K562 (cell line): ENCODE data around the gene RIIAD1. TPM values are rescaled to one million over a fixed set of nuclear protein-coding genes. Genes with fewer than 3 reads are reported as not detected.

Source experiments
- ATAC-seq: fragments of 200-7000 bp; cut with Tn5 transposase; 3 replicates; pipeline ENCODE4 v1.9.1; 2020; ENCODE audit warnings: moderate library complexity
- BruUV-seq: library from RNA; stranded (reverse); fragments of 400-500 nt; replicated peaks from 2 replicates; lab custom pipeline; 2021; lab: Mats Ljungman, UMichigan
- CTCF ChIA-PET: fragments of 300-600 bp; formaldehyde crosslinking; extraction: SDS; loops from one replicate; lab custom pipeline; 2021; ENCODE audit warnings: low intra/inter-chr PET ratio; lab: Yijun Ruan, JAX
- POLR2A ChIA-PET: fragments of 300-600, 350-650 bp; sonication (Branson Sonifier 250); formaldehyde crosslinking; extraction: SDS; loops from one replicate; lab custom pipeline; 2021; ENCODE audit warnings: antibody characterized with exemption, inconsistent platforms; lab: Yijun Ruan, JAX
- DNase-seq, 4 experiments: peaks; one replicate each; pipeline versions ENCODE4 v3.0.0 to v3.0.0-alpha.2; 2011 to 2018; ENCODE audit warnings: low spot score in 3 of 4, mixed read lengths in 3 of 4; ENCODE audit errors: extremely low read depth in 1 of 4
- FAIRE-seq: peaks from 2 replicates; lab custom pipeline; 2011; peaks lifted over from hg19 to GRCh38; lab: Jason Lieb, UNC
- H2AFZ ChIP-seq: 2 replicates; pipeline ENCODE4 v1.6.0; 2011; ENCODE audit warnings: low read depth, low read length, control low read depth, inconsistent platforms
- H3K27ac ChIP-seq: fragments of 200-600 bp; 3 replicates; pipeline ENCODE4 v1.8.0; 2011; ENCODE audit warnings: low read depth, mild to moderate bottlenecking, control low read depth, inconsistent platforms, low read length, moderate library complexity, mixed read lengths; ENCODE audit errors: extremely low read depth
- H3K27me3 ChIP-seq, 2 experiments: fragments of 300-600 bp in 1 of 2; 2 replicates in 1 of 2; 3 replicates in 1 of 2; pipeline versions ENCODE4 v1.6.0 to v1.8.0; 2011; ENCODE audit warnings: inconsistent platforms in 2 of 2, low read length in 2 of 2, mild to moderate bottlenecking in 1 of 2, mixed read lengths in 1 of 2, moderate library complexity in 1 of 2; ENCODE audit not compliant: control insufficient read depth in 2 of 2, insufficient read depth in 2 of 2
- H3K36me3 ChIP-seq: fragments of 300-600 bp; 3 replicates; pipeline ENCODE4 v1.8.0; 2011; ENCODE audit warnings: mild to moderate bottlenecking, low read length, inconsistent platforms; ENCODE audit not compliant: control insufficient read depth, insufficient read depth
- H3K4me1 ChIP-seq, 2 experiments: fragments of 200-600 bp in 1 of 2; replicated peaks in 1 of 2; 2 replicates in 1 of 2; 3 replicates in 1 of 2; pipeline versions ENCODE4 v1.5.1 to v1.8.0; 2011; ENCODE audit warnings: inconsistent platforms in 2 of 2, low read length in 2 of 2, mild to moderate bottlenecking in 1 of 2, mixed read lengths in 1 of 2, moderate library complexity in 1 of 2; ENCODE audit not compliant: control insufficient read depth in 2 of 2, insufficient read depth in 2 of 2
- H3K4me2 ChIP-seq: 2 replicates; pipeline ENCODE4 v1.6.1; 2011; ENCODE audit warnings: low read length, control low read depth, inconsistent platforms, mixed read lengths; ENCODE audit not compliant: insufficient read depth
- H3K4me3 ChIP-seq: fragments of 200-600 bp; sonication (generic), shearing (Covaris generic); 2 replicates; pipeline ENCODE4 v1.5.1; 2016; ENCODE audit warnings: control low read depth, inconsistent platforms
- H3K79me2 ChIP-seq: fragments of 200-600 bp; 3 replicates; pipeline ENCODE4 v1.8.0; 2011; ENCODE audit warnings: low read length, inconsistent platforms; ENCODE audit not compliant: control insufficient read depth, insufficient read depth
- H3K9ac ChIP-seq, 2 experiments: 2 replicates each; pipeline versions ENCODE4 v1.6.0 to v1.6.1; 2011; ENCODE audit warnings: low read depth in 2 of 2, low read length in 2 of 2, control low read depth in 1 of 2, inconsistent platforms in 1 of 2, mild to moderate bottlenecking in 1 of 2, mixed read lengths in 1 of 2; ENCODE audit not compliant: insufficient read depth in 1 of 2
- H3K9me1 ChIP-seq: one replicate; pipeline ENCODE4 v1.6.0; 2011; ENCODE audit warnings: inconsistent platforms, mild to moderate bottlenecking, low read length, moderate library complexity; ENCODE audit not compliant: control insufficient read depth, insufficient read depth
- H3K9me3 ChIP-seq: replicated peaks from 2 replicates; pipeline ENCODE4 v1.5.1; 2011; ENCODE audit warnings: low read depth, low read length, inconsistent platforms; ENCODE audit not compliant: control insufficient read depth, insufficient read depth
- H4K20me1 ChIP-seq: replicated peaks from 2 replicates; pipeline ENCODE4 v1.6.1; 2011; ENCODE audit warnings: low read length, inconsistent platforms, mixed read lengths; ENCODE audit not compliant: control insufficient read depth, insufficient read depth
- ELF4 ChIP-seq: fragments of 450-650 bp; formaldehyde crosslinking; IDR thresholded peaks from 2 replicates; pipeline ENCODE4 v1.4.0; 2022; ENCODE audit warnings: missing genetic modification characterization
- HNRNPK ChIP-seq: fragments of 200-400 bp; formaldehyde crosslinking; IDR thresholded peaks from one replicate; pipeline ENCODE4 v1.6.1; 2018; ENCODE audit warnings: mild to moderate bottlenecking, low read depth, low read length; ENCODE audit not compliant: poor library complexity, severe bottlenecking
- RHOXF2B ChIP-seq: fragments of 250-450 bp; sonication (Bioruptor Pico); conservative IDR thresholded peaks from 2 replicates; pipeline ENCODE4 v1.5.1; 2021
- WGBS: fragments of 100-300 bp; shearing (Covaris generic); methylation state at CpG from one replicate; pipeline ENCODE4 v1.1.6; 2016; ENCODE audit warnings: low coverage, mixed read lengths; ENCODE audit not compliant: insufficient coverage; ENCODE audit errors: missing lambda C conversion rate; 5-methylcytosine and 5-hydroxymethylcytosine counted together
- in situ Hi-C: fragments of 300-500 bp; cut with MboI; formaldehyde crosslinking; loops from 4 replicates; pipeline ENCODE4 v1.15.0; 2018; ENCODE audit warnings: inconsistent platforms, mixed read lengths
- intact Hi-C: fragments of 100-400 bp; cut with micrococcal nuclease; formaldehyde crosslinking; loops from 2 replicates; pipeline ENCODE4 v1.14.2; 2022
- polyA plus RNA-seq, 8 experiments: library from polyadenylated mRNA; depleted of rRNA in 4 of 8; stranded (reverse) in 5 of 8; unstranded in 3 of 8; fragments of >200 nt; fragmentation: Nextera tagmentation in 2 of 8; fragmentation: Illumina TruSeq in 1 of 8; extraction: Ambion mirVana in 2 of 8; extraction: Trizol in 1 of 8; gene quantifications; 2 replicates each; pipeline versions ENCODE4 v1.2.1 to v1.2.3, GENCODE V29; 2011 to 2014; ENCODE audit warnings: inconsistent platforms in 1 of 8, missing spikeins in 1 of 8
- total RNA-seq, 7 experiments: library from RNA; depleted of rRNA in 6 of 7; stranded (reverse); fragments of >200 nt in 6 of 7; fragmentation: Illumina TruSeq in 2 of 7; extraction: Trizol in 2 of 7; gene quantifications; 2 replicates each; pipeline versions ENCODE4 v1.2.1 to v1.2.3, GENCODE V29; 2011 to 2021; ENCODE audit warnings: low replicate concordance in 1 of 7
- TF ChIP-seq, protein P1 (sequence below), 3 experiments: IDR thresholded peaks in 2 of 3; conservative IDR thresholded peaks in 1 of 3; 2 replicates each; pipeline ENCODE4 v1.5.1; 2011 to 2012; ENCODE audit warnings: low read length in 3 of 3, mild to moderate bottlenecking in 3 of 3, control low read depth in 2 of 3, improper control_type of control experiment in 1 of 3, inconsistent platforms in 1 of 3, low read depth in 1 of 3, mixed read lengths in 1 of 3, moderate library complexity in 1 of 3; ENCODE audit not compliant: insufficient read depth in 2 of 3
- TF ChIP-seq, protein P2 (sequence below), 3 experiments: fragments of 200-800 bp in 1 of 3; sonication (Bioruptor generic) in 1 of 3; sonication (generic) in 1 of 3; formaldehyde crosslinking in 1 of 3; IDR thresholded peaks; 2 replicates each; pipeline versions ENCODE4 v1.6.1 to v1.8.0; 2016 to 2022; ENCODE audit warnings: mild to moderate bottlenecking in 2 of 3, missing compliant biosample characterization in 2 of 3, missing genetic modification characterization in 2 of 3, missing genetic modification reagents in 1 of 3
- TF ChIP-seq, protein P3 (sequence below), 2 experiments: fragments of 450-650 bp; IDR thresholded peaks; 2 replicates each; pipeline ENCODE4 v1.6.1; 2016; ENCODE audit warnings: mild to moderate bottlenecking in 2 of 2, borderline replicate concordance in 1 of 2, low read depth in 1 of 2, moderate library complexity in 1 of 2

Gene RIIAD1
- total and polyA plus RNA-seq, 9 of the 15 experiments (the other 6 are each of a cell fraction or from before 2014, with no cell fraction given): not detected

DNA sequence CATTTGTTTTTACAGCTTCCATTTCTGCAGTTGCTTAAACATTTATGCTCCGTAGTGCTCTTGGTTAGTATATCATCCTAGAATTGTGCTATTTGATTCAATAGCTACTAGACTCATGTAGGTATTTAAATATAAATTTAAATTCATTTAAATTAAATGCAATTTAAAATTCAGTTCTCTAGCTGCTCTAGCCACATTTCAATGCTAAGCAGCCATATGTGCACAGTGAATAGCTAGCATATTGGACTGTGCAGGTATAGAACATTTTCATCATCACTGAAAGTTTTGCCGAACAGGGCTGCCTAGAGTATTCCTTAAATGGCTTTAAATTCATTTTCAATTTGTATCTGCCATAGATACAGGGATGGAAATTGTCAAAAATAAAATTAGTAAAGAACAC is 37.2 kb upstream of the RIIAD1 start:
- no peaks in the 10 kb centered on the region for H4K20me1 ChIP-seq
- no peak for ATAC-seq
- no peak overlapping the region for H2AFZ ChIP-seq
- intact Hi-C loops: no loop called here
- H3K9ac ChIP-seq: no peak overlapping the region
- no peaks in the 10 kb centered on the region for H3K9me1 ChIP-seq
- H3K9me3 ChIP-seq: no peaks in the 10 kb centered on the region
- POLR2A ChIA-PET: interaction anchor here (0.6 kb wide), 1 partner anchor 289 kb away, joined by 3 read pairs; no protein-coding TSS in a partner anchor
- H3K79me2 ChIP-seq: no peaks in the 10 kb centered on the region
- CTCF ChIA-PET: no interaction called here
- no peak overlapping the region for H3K4me2 ChIP-seq
- H3K27ac ChIP-seq: no peak overlapping the region
- no peaks in the 10 kb centered on the region for H3K27me3 ChIP-seq
- 97% methylated on average over 2 of the region's 2 CpGs for WGBS
- 0 out of 3 replicates have a peak, but pooled peaks cover 2% of the 10 kb centered on the region for H3K36me3 ChIP-seq
- H3K4me3 ChIP-seq: no peak overlapping the region
- H3K4me1 ChIP-seq: no peaks in the 10 kb centered on the region
- no TSS peak for BruUV-seq
- in situ Hi-C loops: no loop called here
- no peak for FAIRE-seq
- no peak for DNase-seq
- TF ChIP-seq RHOXF2B (CRISPR knock-in tag): no peak
- TF ChIP-seq, protein P1, sequence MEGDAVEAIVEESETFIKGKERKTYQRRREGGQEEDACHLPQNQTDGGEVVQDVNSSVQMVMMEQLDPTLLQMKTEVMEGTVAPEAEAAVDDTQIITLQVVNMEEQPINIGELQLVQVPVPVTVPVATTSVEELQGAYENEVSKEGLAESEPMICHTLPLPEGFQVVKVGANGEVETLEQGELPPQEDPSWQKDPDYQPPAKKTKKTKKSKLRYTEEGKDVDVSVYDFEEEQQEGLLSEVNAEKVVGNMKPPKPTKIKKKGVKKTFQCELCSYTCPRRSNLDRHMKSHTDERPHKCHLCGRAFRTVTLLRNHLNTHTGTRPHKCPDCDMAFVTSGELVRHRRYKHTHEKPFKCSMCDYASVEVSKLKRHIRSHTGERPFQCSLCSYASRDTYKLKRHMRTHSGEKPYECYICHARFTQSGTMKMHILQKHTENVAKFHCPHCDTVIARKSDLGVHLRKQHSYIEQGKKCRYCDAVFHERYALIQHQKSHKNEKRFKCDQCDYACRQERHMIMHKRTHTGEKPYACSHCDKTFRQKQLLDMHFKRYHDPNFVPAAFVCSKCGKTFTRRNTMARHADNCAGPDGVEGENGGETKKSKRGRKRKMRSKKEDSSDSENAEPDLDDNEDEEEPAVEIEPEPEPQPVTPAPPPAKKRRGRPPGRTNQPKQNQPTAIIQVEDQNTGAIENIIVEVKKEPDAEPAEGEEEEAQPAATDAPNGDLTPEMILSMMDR (IDR thresholded peaks at IDR 0.05 in 2 of 3, conservative IDR thresholded peaks at IDR 0.05 in 1 of 3; ENCODE audit: insufficient read depth in 2 of 3, low read depth in 1 of 3, low read length in 3 of 3): no peak
- TF ChIP-seq, protein P2, sequence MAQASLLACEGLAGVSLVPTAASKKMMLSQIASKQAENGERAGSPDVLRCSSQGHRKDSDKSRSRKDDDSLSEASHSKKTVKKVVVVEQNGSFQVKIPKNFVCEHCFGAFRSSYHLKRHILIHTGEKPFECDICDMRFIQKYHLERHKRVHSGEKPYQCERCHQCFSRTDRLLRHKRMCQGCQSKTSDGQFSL (CRISPR knock-in tag; IDR thresholded peaks at IDR 0.05): no peak
- TF ChIP-seq, protein P2 (tag; IDR thresholded peaks at IDR 0.05): no peak
- TF ChIP-seq, protein P3, sequence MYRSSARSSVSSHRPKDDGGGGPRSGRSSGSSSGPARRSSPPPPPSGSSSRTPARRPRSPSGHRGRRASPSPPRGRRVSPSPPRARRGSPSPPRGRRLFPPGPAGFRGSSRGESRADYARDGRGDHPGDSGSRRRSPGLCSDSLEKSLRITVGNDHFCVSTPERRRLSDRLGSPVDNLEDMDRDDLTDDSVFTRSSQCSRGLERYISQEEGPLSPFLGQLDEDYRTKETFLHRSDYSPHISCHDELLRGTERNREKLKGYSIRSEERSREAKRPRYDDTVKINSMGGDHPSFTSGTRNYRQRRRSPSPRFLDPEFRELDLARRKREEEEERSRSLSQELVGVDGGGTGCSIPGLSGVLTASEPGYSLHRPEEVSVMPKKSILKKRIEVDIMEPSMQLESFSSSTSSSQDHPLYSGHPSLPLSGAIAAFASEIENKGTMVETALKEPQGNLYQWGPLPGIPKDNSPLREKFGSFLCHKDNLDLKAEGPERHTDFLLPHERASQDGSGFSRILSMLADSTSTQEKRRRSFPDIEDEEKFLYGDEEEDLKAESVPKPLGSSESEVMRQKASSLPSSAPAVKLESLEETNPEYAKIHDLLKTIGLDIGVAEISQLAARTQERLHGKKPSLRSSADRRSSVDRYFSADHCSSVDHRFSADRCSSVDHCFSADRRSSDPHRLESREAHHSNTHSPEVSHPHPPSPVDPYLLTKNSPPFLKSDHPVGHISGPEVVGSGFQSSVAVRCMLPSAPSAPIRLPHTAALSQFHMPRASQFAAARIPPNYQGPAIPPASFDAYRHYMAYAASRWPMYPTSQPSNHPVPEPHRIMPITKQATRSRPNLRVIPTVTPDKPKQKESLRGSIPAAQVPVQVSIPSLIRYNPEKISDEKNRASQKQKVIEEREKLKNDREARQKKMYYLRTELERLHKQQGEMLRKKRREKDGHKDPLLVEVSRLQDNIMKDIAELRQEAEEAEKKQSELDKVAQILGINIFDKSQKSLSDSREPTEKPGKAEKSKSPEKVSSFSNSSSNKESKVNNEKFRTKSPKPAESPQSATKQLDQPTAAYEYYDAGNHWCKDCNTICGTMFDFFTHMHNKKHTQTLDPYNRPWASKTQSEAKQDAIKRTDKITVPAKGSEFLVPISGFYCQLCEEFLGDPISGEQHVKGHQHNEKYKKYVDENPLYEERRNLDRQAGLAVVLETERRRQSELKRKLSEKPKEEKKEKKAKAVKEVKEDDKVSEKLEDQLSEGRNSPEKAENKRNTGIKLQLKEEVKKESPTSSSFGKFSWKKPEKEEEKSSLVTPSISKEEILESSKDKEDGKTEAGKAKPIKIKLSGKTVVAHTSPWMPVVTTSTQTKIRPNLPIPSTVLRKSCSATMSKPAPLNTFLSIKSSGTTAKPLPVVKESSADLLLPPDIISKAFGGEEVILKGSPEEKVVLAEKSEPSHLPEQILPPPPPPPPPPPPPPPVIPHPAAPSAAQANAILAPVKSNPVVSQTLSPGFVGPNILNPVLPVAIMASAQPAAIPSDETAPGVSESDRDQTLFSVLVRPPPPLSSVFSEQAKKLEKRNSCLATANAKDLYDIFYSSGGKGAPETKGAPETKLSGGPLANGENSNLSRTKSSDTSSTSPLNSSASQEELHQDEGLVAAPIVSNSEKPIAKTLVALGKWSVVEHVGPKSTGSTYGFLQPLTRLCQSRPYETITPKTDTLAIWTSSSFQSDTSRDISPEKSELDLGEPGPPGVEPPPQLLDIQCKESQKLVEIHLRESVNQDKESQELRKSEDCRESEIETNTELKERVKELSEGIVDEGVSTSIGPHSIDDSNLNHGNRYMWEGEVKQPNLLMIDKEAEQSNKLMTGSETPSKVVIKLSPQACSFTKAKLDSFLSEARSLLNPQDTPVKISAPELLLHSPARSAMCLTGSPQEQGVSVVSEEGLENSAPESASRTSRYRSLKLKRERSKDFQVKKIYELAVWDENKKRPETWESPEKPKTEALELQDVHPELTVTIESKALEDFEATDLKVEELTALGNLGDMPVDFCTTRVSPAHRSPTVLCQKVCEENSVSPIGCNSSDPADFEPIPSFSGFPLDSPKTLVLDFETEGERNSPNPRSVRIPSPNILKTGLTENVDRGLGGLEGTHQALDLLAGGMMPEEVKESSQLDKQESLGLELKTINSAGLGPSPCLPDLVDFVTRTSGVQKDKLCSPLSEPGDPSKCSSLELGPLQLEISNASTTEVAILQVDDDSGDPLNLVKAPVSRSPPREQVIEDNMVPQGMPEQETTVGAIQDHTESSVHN (IDR thresholded peaks at IDR 0.05; ENCODE audit: borderline replicate concordance in 1 of 2, low read depth in 1 of 2): no peak
- no peak for TF ChIP-seq ELF4 (CRISPR knock-in tag)
- TF ChIP-seq HNRNPK: no peak
